Activated B cell treated with CpG ODN at 0.5 μM for 24 hours (primary cell): ENCODE data around the gene GIMAP8. TPM values are rescaled to one million over a fixed set of nuclear protein-coding genes. Genes with fewer than 3 reads are reported as not detected.

Experiments used
- ATAC-seq: fragments of 200-7000 bp; cut with Tn5 transposase; one replicate; pipeline ENCODE4 v1.10.0; 2021; ENCODE audit warnings: low read depth, mild to moderate bottlenecking, moderate library complexity
- CTCF ChIA-PET: fragments of 350-600 bp; sonication (Branson Sonifier 250); formaldehyde crosslinking; loops from one replicate; lab custom pipeline; 2021; ENCODE audit warnings: antibody characterized with exemption; lab: Charles Lee
- POLR2A ChIA-PET: fragments of 350-600 bp; sonication (Branson Sonifier 250); formaldehyde crosslinking; loops from one replicate; lab custom pipeline; 2021; ENCODE audit warnings: antibody characterized with exemption; lab: Charles Lee
- DNase-seq: peaks from one replicate; pipeline ENCODE4 v3.0.0; 2022
- H3K27ac Mint-ChIP-seq: one replicate; pipeline ENCODE4 v1.8.0; 2020; ENCODE audit warnings: mixed read lengths
- H3K27me3 Mint-ChIP-seq: one replicate; pipeline ENCODE4 v1.8.0; 2021; ENCODE audit warnings: mixed read lengths
- H3K36me3 Mint-ChIP-seq: one replicate; pipeline ENCODE4 v1.8.0; 2021; ENCODE audit warnings: low read depth, mixed read lengths
- H3K4me1 Mint-ChIP-seq: one replicate; pipeline ENCODE4 v1.8.0; 2021; ENCODE audit warnings: mixed read lengths
- H3K4me3 Mint-ChIP-seq: one replicate; pipeline ENCODE4 v1.8.0; 2020; ENCODE audit warnings: mild to moderate bottlenecking, mixed read lengths
- H3K9me3 Mint-ChIP-seq: one replicate; pipeline ENCODE4 v1.8.0; 2020; ENCODE audit warnings: mixed read lengths
- intact Hi-C: fragments of 100-400 bp; cut with micrococcal nuclease; formaldehyde crosslinking; loops from one replicate; pipeline ENCODE4 v1.15.1; 2024
- total RNA-seq: library from RNA; stranded (reverse); gene quantifications from 2 replicates; pipeline ENCODE4 v1.2.3, GENCODE V29; 2022
- TF ChIP-seq, protein P1 (sequence below): fragments of 200-600 bp; IDR thresholded peaks from one replicate; pipeline ENCODE4 v1.8.0; 2022; ENCODE audit warnings: antibody characterized with exemption, mild to moderate bottlenecking

Gene GIMAP8
- total RNA-seq, 1 donor from 2014 or later = not detected

DNA sequence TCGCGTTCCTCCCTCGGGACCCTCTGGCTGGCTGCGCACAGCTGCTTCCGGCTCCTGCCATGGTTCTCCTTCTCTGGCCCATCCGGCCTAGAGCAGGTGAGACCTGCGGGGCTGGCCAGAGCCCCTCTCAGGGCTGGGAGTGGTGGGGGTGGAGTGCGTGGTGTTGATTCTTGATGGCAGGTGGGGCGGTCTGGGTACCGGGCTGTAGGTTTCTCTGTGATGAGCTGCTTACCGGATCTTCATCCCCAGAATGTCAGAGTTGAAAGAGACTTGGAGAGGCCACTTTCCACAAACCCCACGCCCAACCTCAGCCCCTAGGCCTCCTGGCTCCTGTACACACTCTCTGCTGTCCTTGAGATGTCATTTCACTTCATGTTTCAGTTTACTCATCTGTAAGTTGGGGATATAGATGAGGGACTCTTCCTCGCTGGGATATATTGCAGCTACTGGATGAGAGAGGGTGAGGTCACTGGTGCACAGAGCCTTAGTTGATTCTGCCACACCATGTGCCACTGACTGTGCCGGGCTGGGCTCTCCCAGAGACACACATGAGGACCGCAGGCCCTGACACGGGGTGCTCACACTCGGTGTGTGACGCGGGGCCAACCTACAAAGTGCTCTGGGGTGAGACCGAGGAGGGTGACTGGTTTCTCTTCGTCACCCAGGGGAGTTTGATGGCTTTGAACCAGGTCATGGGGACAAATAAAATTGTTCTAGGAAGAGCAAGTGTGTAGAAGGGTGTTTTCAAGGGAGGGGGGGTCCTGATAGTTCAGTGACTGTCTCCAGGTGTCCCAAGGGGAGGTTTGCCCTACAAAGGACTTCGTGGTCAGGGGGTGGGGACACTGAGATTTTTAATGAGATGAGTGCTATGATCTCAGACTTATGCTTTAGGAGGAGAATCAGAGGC is 41.8 kb upstream of the GIMAP8 start:
- intact Hi-C loops = loop anchor here (1.0 to 5.0 kb wide), 4 partner anchors 27 to 824 kb away; partner anchors contain the start of genes ABCB8 and CHPF2
- DNase-seq (peak; percentile 71), ATAC-seq (peak; percentile 64)
- Mint-ChIP-seq H3K27ac (peak overlapping the region; percentile 94), H3K4me3 (peak overlapping the region; percentile 72), H3K9me3 (no peaks in the 10 kb centered on the region), H3K27me3 (no peaks in the 10 kb centered on the region), H3K36me3 (peaks cover 51% of the 10 kb centered on the region), H3K4me1 (peaks cover 66% of the 10 kb centered on the region)
- TF ChIP-seq, protein P1, sequence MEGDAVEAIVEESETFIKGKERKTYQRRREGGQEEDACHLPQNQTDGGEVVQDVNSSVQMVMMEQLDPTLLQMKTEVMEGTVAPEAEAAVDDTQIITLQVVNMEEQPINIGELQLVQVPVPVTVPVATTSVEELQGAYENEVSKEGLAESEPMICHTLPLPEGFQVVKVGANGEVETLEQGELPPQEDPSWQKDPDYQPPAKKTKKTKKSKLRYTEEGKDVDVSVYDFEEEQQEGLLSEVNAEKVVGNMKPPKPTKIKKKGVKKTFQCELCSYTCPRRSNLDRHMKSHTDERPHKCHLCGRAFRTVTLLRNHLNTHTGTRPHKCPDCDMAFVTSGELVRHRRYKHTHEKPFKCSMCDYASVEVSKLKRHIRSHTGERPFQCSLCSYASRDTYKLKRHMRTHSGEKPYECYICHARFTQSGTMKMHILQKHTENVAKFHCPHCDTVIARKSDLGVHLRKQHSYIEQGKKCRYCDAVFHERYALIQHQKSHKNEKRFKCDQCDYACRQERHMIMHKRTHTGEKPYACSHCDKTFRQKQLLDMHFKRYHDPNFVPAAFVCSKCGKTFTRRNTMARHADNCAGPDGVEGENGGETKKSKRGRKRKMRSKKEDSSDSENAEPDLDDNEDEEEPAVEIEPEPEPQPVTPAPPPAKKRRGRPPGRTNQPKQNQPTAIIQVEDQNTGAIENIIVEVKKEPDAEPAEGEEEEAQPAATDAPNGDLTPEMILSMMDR = no peak
- CTCF ChIA-PET = interaction anchor here (1.1 to 4.8 kb wide), 4 partner anchors 11 to 52 kb away, joined by 4 to 19 read pairs (median 7); partner anchors contain the start of gene REPIN1
- POLR2A ChIA-PET = interaction anchor here (0.7 to 13.4 kb wide), 8 partner anchors 10 to 87 kb away, joined by 3 to 421 read pairs (median 4); partner anchors contain the start of genes ACTR3C, LRRC61, REPIN1 and ZNF775

DNA sequence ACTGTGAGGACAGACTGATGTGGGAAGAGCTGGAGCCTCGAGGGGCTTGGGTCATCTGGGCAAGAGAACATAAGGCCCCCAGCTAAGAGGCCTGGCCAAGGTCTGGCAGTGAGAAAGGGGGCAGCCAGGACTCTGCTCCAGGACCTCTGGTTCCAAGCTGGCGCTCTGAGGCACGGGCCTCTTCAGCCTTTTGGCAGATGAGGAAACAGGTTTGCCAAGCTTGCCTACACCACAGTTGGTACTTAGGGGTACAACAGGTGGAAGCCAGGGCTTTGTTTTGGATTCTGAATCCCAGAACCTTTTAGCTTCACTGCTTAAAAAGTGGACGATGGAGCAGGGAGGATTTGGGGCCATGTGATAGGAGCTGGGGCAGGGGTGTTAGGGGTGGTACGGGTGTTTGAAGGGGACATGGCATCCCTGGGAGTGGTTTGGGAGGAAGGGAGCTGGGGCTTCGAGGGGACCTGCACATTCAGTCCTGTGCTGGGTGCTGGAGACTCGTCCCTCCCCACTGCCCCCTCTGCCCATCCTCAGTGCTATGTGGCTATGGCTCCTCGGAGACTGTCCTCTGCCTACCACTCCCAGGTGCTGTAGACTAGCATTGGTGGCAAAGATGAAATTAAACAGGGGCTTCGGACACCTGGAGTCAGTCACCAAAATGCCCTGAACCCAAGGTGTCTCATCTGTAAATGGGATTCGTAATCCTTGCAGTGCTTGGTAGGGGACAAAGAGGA is 41.0 kb upstream of the GIMAP8 start:
- H3K4me3 Mint-ChIP-seq = peak overlapping the region; percentile 72

DNA sequence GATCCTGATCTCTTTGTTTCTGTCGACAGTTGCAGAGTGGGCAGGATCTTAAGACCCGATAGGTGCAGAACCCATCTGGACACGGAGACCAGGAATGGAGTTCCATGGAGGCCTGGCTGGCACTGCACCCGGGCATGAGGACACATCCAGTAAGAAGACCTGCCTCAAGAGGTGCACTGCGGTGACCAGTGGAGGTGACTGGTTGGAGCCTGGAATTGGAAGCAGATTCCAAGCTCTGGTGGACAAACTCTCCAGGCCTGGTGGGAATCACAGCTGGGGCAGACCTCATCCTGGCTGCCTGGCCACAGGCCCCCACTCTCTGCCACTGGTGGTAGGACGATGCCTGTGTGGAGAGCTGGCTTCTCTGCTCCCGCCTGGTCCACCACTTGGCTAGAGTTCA is 40.3 kb upstream of the GIMAP8 start:
- CTCF ChIA-PET = interaction anchor here (0.8 to 4.8 kb wide), 5 partner anchors 10 to 53 kb away, joined by 4 to 19 read pairs (median 5); partner anchors contain the start of gene REPIN1
- no peaks in the 10 kb centered on the region for H3K9me3 Mint-ChIP-seq
- peaks cover 51% of the 10 kb centered on the region for H3K36me3 Mint-ChIP-seq

More for the DNA sequence above, 41.0 kb upstream of the GIMAP8 start:
- ChIA-PET POLR2A (interaction anchor here (1.0 to 13.4 kb wide), 6 partner anchors 9 to 87 kb away, joined by 3 to 421 read pairs (median 6); partner anchors contain the start of genes ACTR3C, LRRC61, REPIN1 and ZNF775), CTCF (interaction anchor here (0.8 to 4.8 kb wide), 5 partner anchors 10 to 53 kb away, joined by 4 to 19 read pairs (median 5); partner anchors contain the start of gene REPIN1)
- Mint-ChIP-seq H3K27ac (peak overlapping the region; percentile 94), H3K27me3 (no peaks in the 10 kb centered on the region), H3K4me1 (peaks cover 58% of the 10 kb centered on the region), H3K36me3 (peaks cover 51% of the 10 kb centered on the region), H3K9me3 (no peaks in the 10 kb centered on the region)
- DNase-seq = no peak
- intact Hi-C loops = loop anchor here (1.0 to 5.0 kb wide), 4 partner anchors 26 to 823 kb away; partner anchors contain the start of genes ABCB8 and CHPF2
- ATAC-seq = no peak
- TF ChIP-seq, protein P1 = no peak

DNA sequence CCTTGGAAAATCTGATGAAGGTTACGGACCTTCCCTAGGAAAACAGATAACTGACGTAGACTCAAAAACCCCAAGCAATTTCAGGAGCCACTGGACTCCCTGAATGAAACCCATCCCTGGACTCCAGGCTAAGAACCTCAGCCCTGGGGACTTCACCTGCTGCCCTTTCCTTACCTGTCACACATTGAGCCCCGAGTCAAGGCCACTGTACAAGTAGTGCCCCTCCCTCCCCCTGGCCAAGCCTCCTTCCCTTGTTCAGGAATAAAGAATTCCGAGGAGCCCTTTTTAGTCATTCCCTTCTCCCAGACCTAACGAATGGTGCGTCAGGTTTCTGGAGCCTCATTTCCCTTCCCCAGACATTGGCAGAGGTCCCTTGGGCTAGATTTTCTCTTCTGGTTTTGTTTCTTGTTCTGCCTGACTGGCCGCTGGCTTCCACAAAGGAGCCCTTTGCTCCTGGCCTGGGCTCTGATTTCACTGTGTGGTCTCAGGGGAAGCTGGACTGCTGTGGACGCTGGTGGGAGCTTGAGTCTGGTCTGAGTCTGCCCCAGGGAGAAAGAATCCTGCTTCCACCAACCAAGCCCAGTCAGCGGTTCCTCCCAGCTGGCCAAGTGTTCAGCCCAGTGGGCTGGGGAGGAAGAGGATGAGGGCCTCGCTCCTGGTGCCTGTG is 39.6 kb upstream of the GIMAP8 start:
- H3K4me1 Mint-ChIP-seq = peaks cover 53% of the 10 kb centered on the region
- H3K27me3 Mint-ChIP-seq = no peaks in the 10 kb centered on the region
- ATAC-seq (no peak), DNase-seq (no peak)
- ChIA-PET POLR2A (interaction anchor here (11.5 to 13.4 kb wide), 2 partner anchors 32 to 42 kb away, joined by 261 to 421 read pairs; partner anchors contain the start of genes REPIN1 and ZNF775), CTCF (interaction anchor here (2.6 kb wide), 1 partner anchor 9 kb away, joined by 9 read pairs; no protein-coding TSS in a partner anchor)
- TF ChIP-seq, protein P1 = no peak
- no peaks in the 10 kb centered on the region for H3K9me3 Mint-ChIP-seq
- H3K36me3 Mint-ChIP-seq = peaks cover 46% of the 10 kb centered on the region
- intact Hi-C loops = no loop called here
- peak overlapping the region; percentile 68 for H3K27ac Mint-ChIP-seq
- no peak overlapping the region for H3K4me3 Mint-ChIP-seq

More for the DNA sequence above, 40.3 kb upstream of the GIMAP8 start:
- TF ChIP-seq, protein P1 = no peak
- Mint-ChIP-seq H3K27ac (no peak overlapping the region), H3K27me3 (no peaks in the 10 kb centered on the region), H3K4me1 (peaks cover 56% of the 10 kb centered on the region), H3K4me3 (no peak overlapping the region)
- intact Hi-C loops = no loop called here
- POLR2A ChIA-PET = interaction anchor here (11.5 to 13.4 kb wide), 2 partner anchors 31 to 42 kb away, joined by 261 to 421 read pairs; partner anchors contain the start of genes REPIN1 and ZNF775
- DNase-seq (no peak), ATAC-seq (no peak)
